K562 (cell line): ENCODE measurements around the gene TEKT4. TPM values are rescaled to one million over a fixed set of nuclear protein-coding genes. Genes with fewer than 3 reads are reported as not detected.

ENCODE experiments used
- ATAC-seq: fragments of 200-7000 bp; cut with Tn5 transposase; 3 replicates; pipeline ENCODE4 v1.9.1; 2020; ENCODE audit warnings: moderate library complexity
- BruUV-seq: library from RNA; stranded (reverse); fragments of 400-500 nt; replicated peaks from 2 replicates; lab custom pipeline; 2021; lab: Mats Ljungman, UMichigan
- CTCF ChIA-PET: fragments of 300-600 bp; formaldehyde crosslinking; extraction: SDS; loops from one replicate; lab custom pipeline; 2021; ENCODE audit warnings: low intra/inter-chr PET ratio; lab: Yijun Ruan, JAX
- POLR2A ChIA-PET: fragments of 300-600, 350-650 bp; sonication (Branson Sonifier 250); formaldehyde crosslinking; extraction: SDS; loops from one replicate; lab custom pipeline; 2021; ENCODE audit warnings: antibody characterized with exemption, inconsistent platforms; lab: Yijun Ruan, JAX
- DNase-seq, 4 experiments: peaks; one replicate each; pipeline versions ENCODE4 v3.0.0 to v3.0.0-alpha.2; 2011 to 2018; ENCODE audit warnings: low spot score in 3 of 4, mixed read lengths in 3 of 4; ENCODE audit errors: extremely low read depth in 1 of 4
- FAIRE-seq: peaks from 2 replicates; lab custom pipeline; 2011; peaks lifted over from hg19 to GRCh38; lab: Jason Lieb, UNC
- H2AFZ ChIP-seq: 2 replicates; pipeline ENCODE4 v1.6.0; 2011; ENCODE audit warnings: low read depth, low read length, control low read depth, inconsistent platforms
- H3K27ac ChIP-seq: fragments of 200-600 bp; 3 replicates; pipeline ENCODE4 v1.8.0; 2011; ENCODE audit warnings: low read depth, mild to moderate bottlenecking, control low read depth, inconsistent platforms, low read length, moderate library complexity, mixed read lengths; ENCODE audit errors: extremely low read depth
- H3K27me3 ChIP-seq, 2 experiments: fragments of 300-600 bp in 1 of 2; 2 replicates in 1 of 2; 3 replicates in 1 of 2; pipeline versions ENCODE4 v1.6.0 to v1.8.0; 2011; ENCODE audit warnings: inconsistent platforms in 2 of 2, low read length in 2 of 2, mild to moderate bottlenecking in 1 of 2, mixed read lengths in 1 of 2, moderate library complexity in 1 of 2; ENCODE audit not compliant: control insufficient read depth in 2 of 2, insufficient read depth in 2 of 2
- H3K36me3 ChIP-seq: fragments of 300-600 bp; 3 replicates; pipeline ENCODE4 v1.8.0; 2011; ENCODE audit warnings: mild to moderate bottlenecking, low read length, inconsistent platforms; ENCODE audit not compliant: control insufficient read depth, insufficient read depth
- H3K4me1 ChIP-seq, 2 experiments: fragments of 200-600 bp in 1 of 2; replicated peaks in 1 of 2; 2 replicates in 1 of 2; 3 replicates in 1 of 2; pipeline versions ENCODE4 v1.5.1 to v1.8.0; 2011; ENCODE audit warnings: inconsistent platforms in 2 of 2, low read length in 2 of 2, mild to moderate bottlenecking in 1 of 2, mixed read lengths in 1 of 2, moderate library complexity in 1 of 2; ENCODE audit not compliant: control insufficient read depth in 2 of 2, insufficient read depth in 2 of 2
- H3K4me2 ChIP-seq: 2 replicates; pipeline ENCODE4 v1.6.1; 2011; ENCODE audit warnings: low read length, control low read depth, inconsistent platforms, mixed read lengths; ENCODE audit not compliant: insufficient read depth
- H3K4me3 ChIP-seq: fragments of 200-600 bp; sonication (generic), shearing (Covaris generic); 2 replicates; pipeline ENCODE4 v1.5.1; 2016; ENCODE audit warnings: control low read depth, inconsistent platforms
- H3K79me2 ChIP-seq: fragments of 200-600 bp; 3 replicates; pipeline ENCODE4 v1.8.0; 2011; ENCODE audit warnings: low read length, inconsistent platforms; ENCODE audit not compliant: control insufficient read depth, insufficient read depth
- H3K9ac ChIP-seq, 2 experiments: 2 replicates each; pipeline versions ENCODE4 v1.6.0 to v1.6.1; 2011; ENCODE audit warnings: low read depth in 2 of 2, low read length in 2 of 2, control low read depth in 1 of 2, inconsistent platforms in 1 of 2, mild to moderate bottlenecking in 1 of 2, mixed read lengths in 1 of 2; ENCODE audit not compliant: insufficient read depth in 1 of 2
- H3K9me1 ChIP-seq: one replicate; pipeline ENCODE4 v1.6.0; 2011; ENCODE audit warnings: inconsistent platforms, mild to moderate bottlenecking, low read length, moderate library complexity; ENCODE audit not compliant: control insufficient read depth, insufficient read depth
- H3K9me3 ChIP-seq: replicated peaks from 2 replicates; pipeline ENCODE4 v1.5.1; 2011; ENCODE audit warnings: low read depth, low read length, inconsistent platforms; ENCODE audit not compliant: control insufficient read depth, insufficient read depth
- H4K20me1 ChIP-seq: replicated peaks from 2 replicates; pipeline ENCODE4 v1.6.1; 2011; ENCODE audit warnings: low read length, inconsistent platforms, mixed read lengths; ENCODE audit not compliant: control insufficient read depth, insufficient read depth
- E2F3 ChIP-seq: fragments of 250-450 bp; sonication (Bioruptor Pico); IDR thresholded peaks from 2 replicates; pipeline ENCODE4 v1.4.0; 2020; ENCODE audit warnings: mild to moderate bottlenecking
- ILK ChIP-seq: fragments of 450-650 bp; IDR thresholded peaks from 2 replicates; pipeline ENCODE4 v1.6.1; 2016; ENCODE audit warnings: missing genetic modification characterization, low read depth, mild to moderate bottlenecking, missing compliant biosample characterization, moderate library complexity, borderline replicate concordance
- SRSF3 ChIP-seq: fragments of 200-400 bp; formaldehyde crosslinking; IDR thresholded peaks from 2 replicates; pipeline ENCODE4 v1.6.1; 2016; ENCODE audit warnings: mild to moderate bottlenecking, low read length, moderate library complexity; ENCODE audit not compliant: insufficient read depth
- SRSF9 ChIP-seq: fragments of 200-400 bp; formaldehyde crosslinking; IDR thresholded peaks from 2 replicates; pipeline ENCODE4 v1.6.1; 2017; ENCODE audit warnings: low read depth, low read length, borderline replicate concordance
- ZBTB34 ChIP-seq: fragments of 250-450 bp; sonication (Bioruptor Pico); IDR thresholded peaks from 2 replicates; pipeline ENCODE4 v1.8.0; 2021; ENCODE audit warnings: mild to moderate bottlenecking, moderate library complexity
- ZNF347 ChIP-seq: fragments of 450-650 bp; formaldehyde crosslinking; IDR thresholded peaks from 2 replicates; pipeline ENCODE4 v1.4.0; 2020; ENCODE audit warnings: low read depth, mild to moderate bottlenecking, moderate library complexity
- WGBS: fragments of 100-300 bp; shearing (Covaris generic); methylation state at CpG from one replicate; pipeline ENCODE4 v1.1.6; 2016; ENCODE audit warnings: low coverage, mixed read lengths; ENCODE audit not compliant: insufficient coverage; ENCODE audit errors: missing lambda C conversion rate; 5-methylcytosine and 5-hydroxymethylcytosine counted together
- in situ Hi-C: fragments of 300-500 bp; cut with MboI; formaldehyde crosslinking; loops from 4 replicates; pipeline ENCODE4 v1.15.0; 2018; ENCODE audit warnings: inconsistent platforms, mixed read lengths
- intact Hi-C: fragments of 100-400 bp; cut with micrococcal nuclease; formaldehyde crosslinking; loops from 2 replicates; pipeline ENCODE4 v1.14.2; 2022
- polyA plus RNA-seq, 8 experiments: library from polyadenylated mRNA; depleted of rRNA in 4 of 8; stranded (reverse) in 5 of 8; unstranded in 3 of 8; fragments of >200 nt; fragmentation: Nextera tagmentation in 2 of 8; fragmentation: Illumina TruSeq in 1 of 8; extraction: Ambion mirVana in 2 of 8; extraction: Trizol in 1 of 8; gene quantifications; 2 replicates each; pipeline versions ENCODE4 v1.2.1 to v1.2.3, GENCODE V29; 2011 to 2014; ENCODE audit warnings: inconsistent platforms in 1 of 8, missing spikeins in 1 of 8
- total RNA-seq, 7 experiments: library from RNA; depleted of rRNA in 6 of 7; stranded (reverse); fragments of >200 nt in 6 of 7; fragmentation: Illumina TruSeq in 2 of 7; extraction: Trizol in 2 of 7; gene quantifications; 2 replicates each; pipeline versions ENCODE4 v1.2.1 to v1.2.3, GENCODE V29; 2011 to 2021; ENCODE audit warnings: low replicate concordance in 1 of 7

TEKT4 gene
- total and polyA plus RNA-seq, 9 of the 15 experiments (the other 6 are each of a cell fraction or from before 2014, with no cell fraction given), result 0.04 to 0.51 (median 0.10) TPM; not detected in 6

- Histone ChIP-seq H3K4me1 (peaks cover 0 to 24% of the 10 kb centered on the region in 2 experiments; a peak in 2 of 5 replicates), H2AFZ (no peak overlapping the region), H3K9me1 (no peaks in the 10 kb centered on the region)
- 7% methylated on average over 12 of the region's 12 CpGs for WGBS
- ChIA-PET CTCF (no interaction called here), POLR2A (no interaction called here)
- intact Hi-C loops, result loop anchor here (5.0 kb wide), 2 partner anchors 84 to 169 kb away; no protein-coding TSS in a partner anchor
- ATAC-seq, result no peak
- TF ChIP-seq SRSF3, result no peak
- TF ChIP-seq ILK (tag), result no peak
- TF ChIP-seq E2F3 (CRISPR knock-in tag), result no peak
- no peak for TF ChIP-seq SRSF9
- TF ChIP-seq ZBTB34 (CRISPR knock-in tag), result no peak
- no peak for TF ChIP-seq ZNF347 (CRISPR knock-in tag)
- TF ChIP-seq, all 486 proteins: peak for 0
- Histone ChIP-seq H3K4me3 (no peak overlapping the region), H4K20me1 (no peaks in the 10 kb centered on the region; the same call in none of the 2 replicates), H3K27me3 (peaks cover 0 to 5% of the 10 kb centered on the region in 2 experiments; a peak in 2 of 5 replicates), H3K9ac (no peak overlapping the region), H3K9me3 (no peaks in the 10 kb centered on the region), H3K4me2 (no peak overlapping the region), H3K27ac (no peak overlapping the region), H3K79me2 (no peaks in the 10 kb centered on the region), H3K36me3 (no peaks in the 10 kb centered on the region)
- no TSS peak for BruUV-seq
- DNase-seq, result no peak
- in situ Hi-C loops, result no loop called here
- no peak for FAIRE-seq
These were observed 1.6 kb downstream of the TEKT4 start for GRCh38 chr2:94872676-94873361.
